ENCODE results near the gene ITPR3. TPM values are rescaled to one million over a fixed set of nuclear protein-coding genes. Genes with fewer than 3 reads are reported as not detected.

Gene ITPR3
- total and polyA plus RNA-seq, 4 donors, result 36.7 to 89.5 (median 44.4) TPM

GRCh38 chr6:33685411-33686224, 64.5 kb downstream of the ITPR3 start:
- no peak overlapping the region for H3K27ac ChIP-seq (ENCODE audit: low read depth in 1 of 2, low read length in 1 of 2)
- H3K9ac ChIP-seq (ENCODE audit: insufficient read depth in 1 of 2, low read length in 2 of 2), result no peak overlapping the region
- peaks cover 0 to 2% (median 0%) of the 10 kb centered on the region in 3 donors for H3K27me3 ChIP-seq (ENCODE audit: control insufficient read depth in 3 of 3, insufficient read depth in 3 of 3, low read length in 2 of 3)
- no peaks in the 10 kb centered on the region for H3K9me3 ChIP-seq (ENCODE audit: control insufficient read depth in 4 of 4, insufficient read depth in 3 of 4, low read length in 3 of 4)
- H3K36me3 ChIP-seq (ENCODE audit: control insufficient read depth in 4 of 4, insufficient read depth in 4 of 4, low read length in 4 of 4), result peaks cover 0 to 77% (median 18%) of the 10 kb centered on the region in 4 donors
- WGBS, 2 donors, result 91 to 92% methylated on average over 36 to 38 of the region's 38 CpGs
- ATAC-seq (ENCODE audit: insufficient read depth, low FRiP score), result no peak
- DNase-seq, result no peak
- H3K4me3 ChIP-seq, result no peak overlapping the region
- TF ChIP-seq CTCF (IDR thresholded peaks at IDR 0.05; ENCODE audit: control extremely low read depth, extremely low read depth), result no peak
- H3K4me1 ChIP-seq (ENCODE audit: control insufficient read depth in 5 of 5, insufficient read depth in 5 of 5, low read length in 5 of 5), result no peaks in the 10 kb centered on the region

GRCh38 chr6:33686225-33686924, 65.3 kb downstream of the ITPR3 start:
- no peak for ATAC-seq (ENCODE audit: insufficient read depth, low FRiP score)
- H3K36me3 ChIP-seq (ENCODE audit: control insufficient read depth in 4 of 4, insufficient read depth in 4 of 4, low read length in 4 of 4), result peaks cover 0 to 80% (median 20%) of the 10 kb centered on the region in 4 donors
- H3K9me3 ChIP-seq (ENCODE audit: control insufficient read depth in 4 of 4, insufficient read depth in 3 of 4, low read length in 3 of 4), result no peaks in the 10 kb centered on the region
- TF ChIP-seq CTCF (IDR thresholded peaks at IDR 0.05; ENCODE audit: control extremely low read depth, extremely low read depth), result no peak
- H3K27ac ChIP-seq (ENCODE audit: low read depth in 1 of 2, low read length in 1 of 2), result no peak overlapping the region
- H3K27me3 ChIP-seq (ENCODE audit: control insufficient read depth in 3 of 3, insufficient read depth in 3 of 3, low read length in 2 of 3), result peaks cover 0 to 2% (median 0%) of the 10 kb centered on the region in 3 donors
- no peak overlapping the region for H3K9ac ChIP-seq (ENCODE audit: insufficient read depth in 1 of 2, low read length in 2 of 2)
- H3K4me1 ChIP-seq (ENCODE audit: control insufficient read depth in 5 of 5, insufficient read depth in 5 of 5, low read length in 5 of 5), result no peaks in the 10 kb centered on the region
- H3K4me3 ChIP-seq, result no peak overlapping the region
- 90 to 91% methylated on average over 6 of the region's 6 CpGs for WGBS, 2 donors
- DNase-seq, result no peak

GRCh38 chr6:33686981-33687975, 66.2 kb downstream of the ITPR3 start:
- no peak overlapping the region for H3K4me3 ChIP-seq
- H3K9ac ChIP-seq (ENCODE audit: insufficient read depth in 1 of 2, low read length in 2 of 2), result no peak overlapping the region
- no peak for DNase-seq
- H3K36me3 ChIP-seq (ENCODE audit: control insufficient read depth in 4 of 4, insufficient read depth in 4 of 4, low read length in 4 of 4), result peaks cover 0 to 84% (median 20%) of the 10 kb centered on the region in 4 donors
- ATAC-seq (ENCODE audit: insufficient read depth, low FRiP score), result no peak
- H3K4me1 ChIP-seq (ENCODE audit: control insufficient read depth in 5 of 5, insufficient read depth in 5 of 5, low read length in 5 of 5), result peaks cover 0 to 6% (median 0%) of the 10 kb centered on the region in 5 donors
- H3K27me3 ChIP-seq (ENCODE audit: control insufficient read depth in 3 of 3, insufficient read depth in 3 of 3, low read length in 2 of 3), result peaks cover 0 to 2% (median 0%) of the 10 kb centered on the region in 3 donors
- no peak overlapping the region for H3K27ac ChIP-seq (ENCODE audit: low read depth in 1 of 2, low read length in 1 of 2)
- whole genome bisulfite sequencing, 2 donors, result 94% methylated on average over 27 of the region's 27 CpGs
- no peaks in the 10 kb centered on the region for H3K9me3 ChIP-seq (ENCODE audit: control insufficient read depth in 4 of 4, insufficient read depth in 3 of 4, low read length in 3 of 4)
- TF ChIP-seq CTCF (IDR thresholded peaks at IDR 0.05; ENCODE audit: control extremely low read depth, extremely low read depth), result no peak
